H9 (cell line): ENCODE results near the gene VKORC1. TPM values are rescaled to one million over a fixed set of nuclear protein-coding genes. Genes with fewer than 3 reads are reported as not detected.

Experiments
- DNase-seq: peaks from one replicate; pipeline ENCODE4 v3.0.0-alpha.2; 2017
- H2AFZ ChIP-seq: one replicate; pipeline ENCODE4 v1.6.1; 2013; ENCODE audit warnings: mild to moderate bottlenecking, low read length, control low read depth, moderate library complexity
- H2AK5ac ChIP-seq: 2 replicates; pipeline ENCODE4 v1.6.1; 2013; ENCODE audit warnings: low read length, control low read depth, mixed read lengths; ENCODE audit not compliant: insufficient read length
- H2BK120ac ChIP-seq: one replicate; pipeline ENCODE4 v1.6.1; 2013; ENCODE audit warnings: low read depth, mild to moderate bottlenecking, low read length, control low read depth, inconsistent platforms; ENCODE audit not compliant: poor library complexity, severe bottlenecking
- H2BK12ac ChIP-seq: 2 replicates; pipeline ENCODE4 v1.6.1; 2013; ENCODE audit warnings: low read length, control low read depth, mixed read lengths, low read depth; ENCODE audit not compliant: insufficient read length
- H2BK15ac ChIP-seq: 2 replicates; pipeline ENCODE4 v1.6.1; 2013; ENCODE audit warnings: low read depth, low read length, control low read depth
- H2BK20ac ChIP-seq: one replicate; pipeline ENCODE4 v1.6.1; 2013; ENCODE audit warnings: low read depth, mild to moderate bottlenecking, low read length, control low read depth, inconsistent platforms; ENCODE audit not compliant: poor library complexity, severe bottlenecking
- H2BK5ac ChIP-seq: 2 replicates; pipeline ENCODE4 v1.6.1; 2013; ENCODE audit warnings: low read length, control low read depth, mixed read lengths; ENCODE audit not compliant: insufficient read length
- H3K14ac ChIP-seq: 2 replicates; pipeline ENCODE4 v1.6.1; 2013; ENCODE audit warnings: low read length, control low read depth; ENCODE audit not compliant: insufficient read depth
- H3K18ac ChIP-seq: 2 replicates; pipeline ENCODE4 v1.6.1; 2013; ENCODE audit warnings: low read depth, mild to moderate bottlenecking, mixed read lengths, low read length, control low read depth; ENCODE audit not compliant: insufficient read length
- H3K23ac ChIP-seq: 2 replicates; pipeline ENCODE4 v1.6.1; 2013; ENCODE audit warnings: low read length, control low read depth, mixed read lengths, low read depth; ENCODE audit not compliant: insufficient read length
- H3K23me2 ChIP-seq: 2 replicates; pipeline ENCODE4 v1.6.1; 2013; ENCODE audit warnings: low read depth, mild to moderate bottlenecking, mixed read lengths, low read length, control low read depth; ENCODE audit not compliant: insufficient read length, poor library complexity, severe bottlenecking
- H3K27ac ChIP-seq: 2 replicates; pipeline ENCODE4 v1.5.1; 2013; ENCODE audit warnings: low read length, control low read depth, mixed read lengths, low read depth; ENCODE audit not compliant: insufficient read length
- H3K27me3 ChIP-seq: 2 replicates; pipeline ENCODE4 v1.6.1; 2013; ENCODE audit warnings: low read length, control low read depth, inconsistent platforms; ENCODE audit not compliant: insufficient read depth
- H3K4ac ChIP-seq: 2 replicates; pipeline ENCODE4 v1.6.1; 2013; ENCODE audit warnings: low read depth, mild to moderate bottlenecking, control low read depth, inconsistent platforms, low read length, moderate library complexity
- H3K4me1 ChIP-seq: 2 replicates; pipeline ENCODE4 v1.6.1; 2013; ENCODE audit warnings: low read length, control low read depth, inconsistent platforms; ENCODE audit not compliant: insufficient read depth
- H3K4me2 ChIP-seq: 2 replicates; pipeline ENCODE4 v1.6.1; 2013; ENCODE audit warnings: low read length, control low read depth, mixed read lengths; ENCODE audit not compliant: insufficient read length, insufficient read depth
- H3K56ac ChIP-seq: 2 replicates; pipeline ENCODE4 v1.6.1; 2013; ENCODE audit warnings: low read depth, mild to moderate bottlenecking, mixed read lengths, low read length, control low read depth; ENCODE audit not compliant: insufficient read length
- H3K79me1 ChIP-seq: 2 replicates; pipeline ENCODE4 v1.6.1; 2013; ENCODE audit warnings: low read depth, mild to moderate bottlenecking, moderate library complexity, low read length, control low read depth, inconsistent platforms; ENCODE audit not compliant: insufficient read depth, poor library complexity, severe bottlenecking
- H3K79me2 ChIP-seq: 2 replicates; pipeline ENCODE4 v1.6.1; 2013; ENCODE audit warnings: low read length, control low read depth, inconsistent platforms; ENCODE audit not compliant: insufficient read depth
- H3K9ac ChIP-seq: 2 replicates; pipeline ENCODE4 v1.6.1; 2013; ENCODE audit warnings: low read length, control low read depth, mixed read lengths; ENCODE audit not compliant: insufficient read length; ENCODE audit errors: extremely low read depth
- H3K9me3 ChIP-seq: one replicate; pipeline ENCODE4 v1.6.1; 2013; ENCODE audit warnings: low read depth, low read length, inconsistent platforms; ENCODE audit not compliant: control insufficient read depth
- H3T11ph ChIP-seq: one replicate; pipeline ENCODE4 v1.6.1; 2013; ENCODE audit warnings: mild to moderate bottlenecking, low read length, control low read depth, inconsistent platforms
- H4K20me1 ChIP-seq: one replicate; pipeline ENCODE4 v1.6.1; 2013; ENCODE audit not compliant: control insufficient read depth, insufficient read length, insufficient read depth
- H4K5ac ChIP-seq: 2 replicates; pipeline ENCODE4 v1.6.1; 2013; ENCODE audit warnings: low read depth, mild to moderate bottlenecking, mixed read lengths, low read length, control low read depth; ENCODE audit not compliant: insufficient read length
- H4K8ac ChIP-seq: replicated peaks from 2 replicates; pipeline ENCODE4 v1.6.1; 2013; ENCODE audit warnings: low read length, control low read depth, mixed read lengths, low read depth; ENCODE audit not compliant: insufficient read length
- H4K91ac ChIP-seq: 2 replicates; pipeline ENCODE4 v1.6.1; 2013; ENCODE audit warnings: low read depth, mild to moderate bottlenecking, moderate library complexity, mixed read lengths, low read length, control low read depth; ENCODE audit not compliant: insufficient read length
- H3K27ac Mint-ChIP-seq, 3 experiments: 2 replicates in 2 of 3; 3 replicates in 1 of 3; pipeline ENCODE4 v1.8.0; 2020 to 2021; ENCODE audit warnings: mixed read lengths in 3 of 3, mild to moderate bottlenecking in 1 of 3, moderate library complexity in 1 of 3
- H3K27me3 Mint-ChIP-seq: 2 replicates; pipeline ENCODE4 v1.8.0; 2021; ENCODE audit warnings: low read depth, mild to moderate bottlenecking, moderate library complexity, mixed read lengths
- H3K36me3 Mint-ChIP-seq, 3 experiments: 2 replicates in 2 of 3; 3 replicates in 1 of 3; pipeline ENCODE4 v1.8.0; 2020 to 2021; ENCODE audit warnings: low read depth in 3 of 3, mixed read lengths in 3 of 3; ENCODE audit not compliant: insufficient read depth in 1 of 3
- H3K4me1 Mint-ChIP-seq, 2 experiments: 2 replicates each; pipeline ENCODE4 v1.8.0; 2020; ENCODE audit warnings: mixed read lengths in 2 of 2
- H3K4me3 Mint-ChIP-seq, 2 experiments: 2 replicates in 1 of 2; 3 replicates in 1 of 2; pipeline ENCODE4 v1.8.0; 2020 to 2021; ENCODE audit warnings: mild to moderate bottlenecking in 2 of 2, mixed read lengths in 2 of 2, moderate library complexity in 1 of 2
- H3K9me3 Mint-ChIP-seq, 2 experiments: 2 replicates in 1 of 2; 3 replicates in 1 of 2; pipeline ENCODE4 v1.8.0; 2020; ENCODE audit warnings: mild to moderate bottlenecking in 2 of 2, mixed read lengths in 2 of 2, moderate library complexity in 1 of 2
- WGBS: extraction: QIAGEN DNeasy Blood & Tissue Kit; methylation state at CpG from one replicate; pipeline ENCODE4 v1.1.7; 2013; ENCODE audit warnings: missing lambda C conversion rate, low lambda C conversion rate, mixed read lengths; ENCODE audit not compliant: insufficient read length; ENCODE audit errors: extremely low coverage; 5-methylcytosine and 5-hydroxymethylcytosine counted together
- total RNA-seq: library from RNA; stranded (reverse); gene quantifications from 2 replicates; pipeline ENCODE4 v1.2.1, GENCODE V29; 2021
- TF ChIP-seq, protein P1 (sequence below): fragments of 200-600 bp; sonication (generic); conservative IDR thresholded peaks from 3 replicates; pipeline ENCODE4 v1.8.0; 2021; ENCODE audit warnings: antibody characterized with exemption, mild to moderate bottlenecking

The VKORC1 gene
- total RNA-seq, 1 experiment from 2014 or later, result 93.9 TPM

DNA sequence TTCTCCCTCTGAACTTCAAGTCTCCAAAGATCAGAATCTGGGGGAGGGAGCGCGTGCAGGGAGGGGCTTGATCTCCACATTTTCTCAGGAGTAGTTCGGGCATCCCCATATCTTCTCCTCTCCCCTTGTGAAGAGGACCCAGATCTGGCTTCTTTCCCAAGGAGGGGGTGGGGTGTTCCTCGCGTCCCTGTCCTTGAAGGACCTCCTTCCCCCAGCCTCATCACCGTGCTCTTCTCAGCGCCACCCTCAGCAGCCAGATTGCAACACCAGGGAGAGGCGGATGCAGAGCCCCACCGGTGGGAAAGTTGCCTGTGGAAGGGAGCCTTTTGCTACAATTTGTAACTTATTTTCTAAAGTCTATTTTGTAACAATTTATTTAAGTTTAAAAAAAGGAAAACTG, 11.5 kb downstream of the VKORC1 start:
- H3K79me2 ChIP-seq, result no peaks in the 10 kb centered on the region
- H3K18ac ChIP-seq, result no peak overlapping the region
- peaks cover 20 to 44% (median 42%) of the 10 kb centered on the region in 3 experiments; a peak in 6 of 7 replicates for H3K36me3 Mint-ChIP-seq
- H4K5ac ChIP-seq, result no peak overlapping the region
- no peaks in the 10 kb centered on the region for H3K23me2 ChIP-seq
- H2BK12ac ChIP-seq, result no peak overlapping the region
- no CpG with 5 or more reads among the region's 9 CpGs for WGBS
- DNase-seq, result peak; percentile 14
- peaks cover 4% of the 10 kb centered on the region for H4K20me1 ChIP-seq
- no peaks in the 10 kb centered on the region for H3K9me3 ChIP-seq
- no peak overlapping the region for H3K27ac Mint-ChIP-seq
- no peak overlapping the region for H2BK120ac ChIP-seq
- H2AK5ac ChIP-seq, result no peak overlapping the region
- no peak overlapping the region for H2BK5ac ChIP-seq
- no peak overlapping the region for H3K14ac ChIP-seq
- H3T11ph ChIP-seq, result no peak overlapping the region
- no peaks in the 10 kb centered on the region for H3K27me3 Mint-ChIP-seq
- no peaks in the 10 kb centered on the region for H3K27me3 ChIP-seq
- H3K23ac ChIP-seq, result no peak overlapping the region
- no peaks in the 10 kb centered on the region for H3K9me3 Mint-ChIP-seq
- H3K27ac ChIP-seq, result no peak overlapping the region
- no peaks in the 10 kb centered on the region for H3K4me1 ChIP-seq
- H3K9ac ChIP-seq, result no peak overlapping the region
- no peak overlapping the region for H3K4me3 Mint-ChIP-seq
- no peak overlapping the region for H2BK20ac ChIP-seq
- H2BK15ac ChIP-seq, result no peak overlapping the region
- no peak overlapping the region for H3K56ac ChIP-seq
- H3K4me1 Mint-ChIP-seq, result peaks cover 0 to 3% of the 10 kb centered on the region in 2 experiments; a peak in 1 of 4 replicates
- H3K4me2 ChIP-seq, result no peak overlapping the region
- H2AFZ ChIP-seq, result no peak overlapping the region
- H3K4ac ChIP-seq, result no peak overlapping the region
- H3K79me1 ChIP-seq, result no peaks in the 10 kb centered on the region
- no peak overlapping the region for H4K8ac ChIP-seq
- no peak overlapping the region for H4K91ac ChIP-seq
- TF ChIP-seq, protein P1, sequence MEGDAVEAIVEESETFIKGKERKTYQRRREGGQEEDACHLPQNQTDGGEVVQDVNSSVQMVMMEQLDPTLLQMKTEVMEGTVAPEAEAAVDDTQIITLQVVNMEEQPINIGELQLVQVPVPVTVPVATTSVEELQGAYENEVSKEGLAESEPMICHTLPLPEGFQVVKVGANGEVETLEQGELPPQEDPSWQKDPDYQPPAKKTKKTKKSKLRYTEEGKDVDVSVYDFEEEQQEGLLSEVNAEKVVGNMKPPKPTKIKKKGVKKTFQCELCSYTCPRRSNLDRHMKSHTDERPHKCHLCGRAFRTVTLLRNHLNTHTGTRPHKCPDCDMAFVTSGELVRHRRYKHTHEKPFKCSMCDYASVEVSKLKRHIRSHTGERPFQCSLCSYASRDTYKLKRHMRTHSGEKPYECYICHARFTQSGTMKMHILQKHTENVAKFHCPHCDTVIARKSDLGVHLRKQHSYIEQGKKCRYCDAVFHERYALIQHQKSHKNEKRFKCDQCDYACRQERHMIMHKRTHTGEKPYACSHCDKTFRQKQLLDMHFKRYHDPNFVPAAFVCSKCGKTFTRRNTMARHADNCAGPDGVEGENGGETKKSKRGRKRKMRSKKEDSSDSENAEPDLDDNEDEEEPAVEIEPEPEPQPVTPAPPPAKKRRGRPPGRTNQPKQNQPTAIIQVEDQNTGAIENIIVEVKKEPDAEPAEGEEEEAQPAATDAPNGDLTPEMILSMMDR, result no peak
